HTR-8/SVneo (cell line): Measurements from ENCODE around the gene ZFP1.

Experiments
- DNase-seq: peaks from one replicate; pipeline ENCODE4 v3.0.0; 2011; ENCODE audit warnings: low spot score, mixed read lengths; ENCODE audit not compliant: insufficient read length
- FAIRE-seq: peaks from 2 replicates; lab custom pipeline; 2011; peaks lifted over from hg19 to GRCh38; lab: Jason Lieb, UNC

Gene ZFP1

GRCh38 chr16:75148311-75149195 is at the start of gene ZFP1:
Gene ZFP1, plus strand, starts transcription at chr16:75148524. Its CDS starts 4,428 bp downstream, at chr16:75152952.
- peak; percentile 87 for FAIRE-seq
- DNase-seq: peak; percentile 98

GRCh38 chr16:75099075-75099667 is 49.2 kb upstream of the ZFP1 start:
- FAIRE-seq (no peak), DNase-seq (no peak)

DNA sequence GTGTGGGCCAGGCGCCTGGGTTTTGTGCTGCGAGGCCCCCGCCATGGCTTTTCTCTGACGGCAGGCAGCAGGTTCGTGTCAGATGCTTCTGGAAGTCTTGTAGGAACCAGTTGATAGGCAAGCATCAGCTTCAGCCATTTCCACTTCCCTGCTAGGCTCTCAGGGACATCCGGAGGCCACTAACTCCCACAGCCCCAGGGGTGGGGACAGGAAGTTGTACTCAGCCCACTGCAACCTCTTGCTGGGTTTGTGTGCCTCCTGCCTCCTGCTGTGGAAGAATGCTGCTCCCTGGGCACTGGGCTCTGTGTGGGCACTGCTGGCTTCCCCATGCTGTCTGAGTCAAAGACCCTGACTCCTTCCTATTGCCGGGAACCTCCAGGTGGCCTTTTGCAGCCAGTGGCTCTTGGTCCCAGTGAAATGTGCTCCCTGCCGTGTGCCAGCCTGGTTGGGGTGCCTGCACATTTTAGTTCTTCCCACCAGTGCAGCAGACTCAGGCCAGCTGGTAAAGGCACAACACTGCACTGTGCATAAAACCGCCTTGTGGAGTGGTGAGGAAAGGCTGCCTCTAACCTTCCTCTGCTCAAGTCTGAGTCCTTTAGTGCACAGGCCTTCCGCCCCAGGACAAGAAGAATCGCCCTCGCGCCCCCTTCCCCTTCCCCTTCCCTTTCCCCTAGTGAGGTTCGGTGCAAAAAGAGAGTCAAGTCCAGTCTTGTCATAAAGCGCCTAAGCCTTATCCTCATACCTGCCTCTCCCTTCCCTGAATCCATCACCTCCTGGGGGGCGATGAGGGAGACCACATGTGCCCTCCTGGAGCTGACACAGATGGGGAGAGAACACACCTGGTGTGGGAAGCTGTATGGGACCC is 48.4 kb upstream of the ZFP1 start:
- FAIRE-seq (peak; percentile 58), DNase-seq (no peak)

GRCh38 chr16:75100603-75100990 is 47.7 kb upstream of the ZFP1 start:
- DNase-seq: no peak
- no peak for FAIRE-seq

DNA sequence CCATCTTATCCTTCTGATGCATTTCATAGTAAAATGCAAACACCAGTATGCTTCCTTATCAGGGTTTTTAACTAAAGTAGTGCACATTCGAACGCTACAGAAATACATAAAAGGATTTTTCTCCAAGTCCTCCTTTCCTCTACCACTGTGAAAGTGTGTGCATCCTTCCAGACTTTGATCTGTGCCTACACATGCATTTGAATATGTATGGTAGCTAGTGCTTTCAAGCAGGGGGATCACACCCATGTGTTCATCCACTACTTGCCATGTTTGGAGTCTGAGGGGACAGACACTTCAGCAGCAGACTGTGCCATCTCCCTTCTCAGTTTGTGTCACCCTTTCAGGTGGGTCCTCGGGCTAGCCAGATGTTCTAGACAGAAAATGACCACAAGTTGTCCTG is 46.7 kb upstream of the ZFP1 start:
- no peak for DNase-seq
- FAIRE-seq: peak; percentile 77

DNA sequence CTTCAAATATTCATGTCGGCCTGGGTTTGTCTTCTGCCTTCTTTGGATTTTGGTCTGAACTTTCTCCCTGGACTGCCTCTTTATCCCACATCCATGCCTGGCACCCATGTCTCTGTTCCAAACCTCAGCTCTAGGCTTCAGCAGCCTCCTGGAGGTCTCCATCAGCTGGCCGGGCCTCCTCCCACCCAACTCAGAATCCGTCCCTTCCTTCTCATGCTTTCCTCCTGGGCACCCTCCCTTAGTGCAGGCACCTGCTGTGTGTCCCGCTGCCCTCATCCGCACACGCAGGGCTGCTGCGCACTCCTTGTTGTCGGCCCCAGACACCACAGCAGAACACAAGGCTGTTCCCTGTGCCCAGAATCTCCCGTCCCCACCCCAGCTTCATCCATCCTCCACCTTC is 45.7 kb upstream of the ZFP1 start:
- DNase-seq (no peak), FAIRE-seq (no peak)

DNA sequence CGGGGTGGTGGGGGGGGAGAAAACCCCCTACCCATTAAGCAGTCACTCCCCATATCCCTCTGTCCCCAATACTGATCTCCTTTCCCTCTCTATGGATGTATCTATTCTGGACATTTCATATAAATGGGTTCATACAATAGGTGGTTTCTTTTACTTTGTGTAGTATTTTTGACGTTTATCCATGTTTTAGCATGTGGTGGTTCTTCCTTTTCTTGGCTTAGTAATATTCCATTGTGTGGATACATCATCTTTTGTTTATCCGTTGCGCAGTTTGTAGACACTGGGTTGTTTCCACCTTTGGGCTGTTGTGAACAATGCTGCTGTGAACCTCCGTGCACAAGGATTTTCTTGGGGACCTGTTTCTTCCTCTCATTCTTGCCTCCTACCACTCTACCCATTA is 44.3 kb upstream of the ZFP1 start:
- no peak for DNase-seq
- FAIRE-seq: no peak

DNA sequence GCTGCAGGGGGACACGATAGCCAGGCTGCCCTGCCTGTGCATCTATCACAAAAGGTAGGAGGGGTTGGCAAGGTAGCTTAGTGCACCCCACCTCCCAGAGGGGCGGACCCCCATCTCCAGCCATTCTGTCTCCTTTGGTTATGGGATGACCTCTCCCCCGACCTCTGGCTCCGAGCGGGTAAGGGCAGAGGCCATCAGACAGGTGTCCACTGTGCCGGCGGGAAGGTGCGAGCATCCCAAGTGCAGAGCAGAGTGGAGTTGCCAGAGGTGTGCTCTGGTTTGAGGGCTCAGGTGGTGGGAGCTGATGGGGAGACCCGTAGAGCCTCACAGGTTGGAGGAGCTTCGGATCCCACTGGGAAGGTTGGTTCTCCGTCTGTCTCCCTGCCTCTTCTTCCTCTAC is 43.5 kb upstream of the ZFP1 start:
- FAIRE-seq (no peak), DNase-seq (no peak)

DNA sequence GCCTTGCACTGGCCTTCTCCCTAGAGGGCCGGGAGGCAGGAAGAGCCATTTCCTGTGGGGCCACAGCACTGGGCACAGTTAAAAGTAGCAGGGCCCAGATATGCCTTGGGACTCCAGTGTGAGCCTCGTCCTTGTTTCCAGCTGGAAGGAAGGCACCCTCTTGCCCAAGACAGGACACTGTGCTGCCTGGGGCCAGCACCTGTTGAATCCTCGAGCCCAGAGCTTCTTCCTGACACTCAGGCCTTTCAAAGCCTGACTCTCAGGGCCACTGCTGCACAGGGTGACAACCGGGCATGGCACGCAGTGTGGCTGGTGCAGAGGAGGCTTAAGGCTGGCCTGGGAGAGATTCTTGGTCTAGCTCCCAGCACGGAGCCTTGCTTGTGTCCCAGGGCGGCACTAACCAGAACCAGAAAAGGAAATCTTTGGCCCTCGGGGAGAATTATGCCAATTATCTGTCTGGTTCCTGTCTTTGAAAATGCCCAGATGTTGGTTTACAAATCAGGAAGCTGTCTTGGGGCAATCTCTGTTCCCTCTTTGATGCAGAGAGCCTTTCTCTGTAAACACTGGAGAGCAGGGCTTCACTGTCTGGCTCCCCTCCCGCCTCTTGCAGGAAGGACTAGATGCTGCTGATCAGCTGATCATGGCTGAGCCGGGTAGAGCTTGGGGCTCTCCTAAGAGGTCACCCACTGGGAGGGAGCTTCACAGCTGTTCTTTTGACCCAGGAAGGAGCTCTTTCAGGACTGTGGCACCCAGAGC is 42.8 kb upstream of the ZFP1 start:
- no peak for DNase-seq

DNA sequence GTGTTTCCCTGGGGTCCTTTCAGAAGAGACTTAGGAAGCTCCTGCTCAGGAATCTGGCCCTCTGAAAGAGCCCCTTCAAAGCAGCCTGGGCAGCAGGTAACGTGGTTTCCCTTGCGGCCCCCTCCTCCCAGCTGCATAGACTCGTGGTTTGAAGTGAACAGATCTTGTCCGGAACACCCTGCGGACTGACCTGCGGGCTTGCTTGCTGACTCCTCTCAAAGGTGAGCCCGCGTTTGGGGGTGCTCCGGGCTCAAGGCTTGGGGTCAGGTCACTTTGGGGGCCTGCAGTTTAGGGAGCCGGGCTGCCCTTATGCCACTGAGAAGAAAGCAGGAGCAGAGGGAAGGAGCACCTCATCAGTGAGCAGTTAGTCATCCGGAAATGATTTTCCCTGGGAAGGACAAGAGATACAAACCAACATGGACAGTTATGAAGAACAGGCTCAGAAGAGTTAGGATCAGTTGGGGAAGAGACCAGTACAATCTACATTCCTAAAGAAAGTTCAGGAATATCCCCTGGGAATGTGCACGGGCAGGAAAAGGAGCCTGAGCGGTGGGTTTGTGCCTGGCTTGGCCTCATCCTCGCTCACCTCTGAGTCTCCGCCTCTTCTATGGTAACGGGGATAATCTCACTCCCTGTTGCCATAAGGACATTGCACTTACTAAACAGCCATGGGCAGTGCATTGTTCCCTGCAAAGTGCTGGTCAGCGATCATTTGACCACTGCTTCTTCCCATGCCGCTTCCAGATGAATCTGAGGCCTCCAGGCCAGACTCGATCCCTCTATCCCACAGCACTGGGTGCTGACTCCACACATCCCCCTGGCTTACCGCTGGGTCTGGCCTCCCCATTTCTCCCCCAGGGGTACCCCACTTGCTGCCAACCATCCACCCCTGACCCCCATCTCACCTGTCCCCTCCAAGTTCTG is 41.7 kb upstream of the ZFP1 start:
- no peak for DNase-seq
- FAIRE-seq: peak; percentile 28

More for the DNA sequence above, 42.8 kb upstream of the ZFP1 start:
- FAIRE-seq: no peak

GRCh38 chr16:75107505-75107904 is 40.8 kb upstream of the ZFP1 start:
- no peak for DNase-seq
- FAIRE-seq: no peak

GRCh38 chr16:75108792-75109731 is 39.3 kb upstream of the ZFP1 start:
- FAIRE-seq: peak; percentile 92
- peak; percentile 91 for DNase-seq

GRCh38 chr16:75109732-75110243 is 38.5 kb upstream of the ZFP1 start:
- FAIRE-seq (peak; percentile 20), DNase-seq (no peak)

GRCh38 chr16:75110637-75111513 is 37.4 kb upstream of the ZFP1 start:
- FAIRE-seq: peak; percentile 98
- peak; percentile 94 for DNase-seq

GRCh38 chr16:75111514-75111940 is 36.8 kb upstream of the ZFP1 start:
- FAIRE-seq: no peak
- no peak for DNase-seq

DNA sequence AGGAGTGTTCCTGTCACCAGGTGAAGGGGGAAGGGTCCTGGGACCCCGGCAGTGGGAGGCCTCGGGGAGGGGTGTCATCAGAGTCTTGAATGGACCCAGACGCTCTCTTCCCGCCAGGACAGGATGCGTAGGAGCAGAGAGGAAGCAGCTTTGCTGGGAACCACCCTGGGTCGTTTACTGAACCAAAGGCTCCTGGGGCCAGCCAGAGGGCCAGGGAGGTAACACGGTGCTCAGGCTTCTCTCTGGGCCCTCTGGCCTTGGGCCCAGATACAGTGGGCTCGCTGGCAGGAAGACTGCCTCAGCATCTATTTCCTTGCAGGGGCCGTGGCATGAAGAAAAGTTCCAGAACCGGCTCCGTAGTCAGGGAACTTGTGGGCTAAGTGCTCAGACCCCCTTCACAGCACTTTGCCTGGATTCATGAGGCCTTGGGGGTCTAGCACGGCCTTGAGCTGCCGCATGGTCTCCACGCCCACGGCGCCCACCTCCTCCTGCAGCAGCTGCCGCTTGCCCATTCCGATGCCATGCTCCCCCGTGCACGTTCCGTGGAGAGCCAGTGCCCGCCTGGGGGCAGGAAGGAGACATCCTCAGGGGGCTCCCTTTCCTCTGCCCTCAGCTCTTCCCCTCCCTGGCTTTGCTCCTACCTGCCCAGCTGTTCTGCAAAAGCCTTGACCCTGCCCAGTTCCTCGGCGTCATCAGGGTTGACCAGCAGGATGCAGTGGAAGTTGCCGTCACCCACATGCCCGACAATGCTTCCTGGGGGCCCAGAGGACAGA is 36.2 kb upstream of the ZFP1 start:
- no peak for FAIRE-seq
- no peak for DNase-seq
